ENCODE data around the gene GPRIN2.
"Not testable (repeated sequence)": the region's sequence is repeated elsewhere in the genome, so short reads cannot be mapped to it uniquely, and the experiment has no call there.

GPRIN2 gene

DNA sequence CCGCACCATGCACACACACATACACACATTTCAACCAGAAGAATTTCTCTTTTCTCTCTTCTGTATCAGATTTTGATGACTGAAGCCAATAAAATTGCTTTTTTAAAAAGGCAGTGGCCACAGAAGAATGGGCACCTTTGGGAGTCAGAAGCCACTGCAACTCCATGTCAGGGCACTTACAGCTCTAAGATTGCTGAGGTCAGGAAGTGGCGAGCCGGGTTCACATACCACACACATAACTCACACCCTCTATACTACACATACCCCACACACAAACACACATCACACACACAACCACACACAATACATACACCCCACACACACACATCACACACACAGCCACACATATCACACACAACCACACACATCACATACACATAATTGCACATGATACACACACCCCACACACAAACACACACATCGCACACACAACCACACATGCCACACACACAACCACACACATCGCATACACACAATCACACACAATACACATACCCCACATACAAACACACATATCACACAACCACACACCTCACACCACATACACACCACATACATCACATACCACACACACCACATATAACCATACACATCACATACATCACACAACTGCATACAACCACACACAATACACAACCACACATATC lies 31.2 kb downstream of the GPRIN2 start:
- FAIRE-seq: no peak
- no peak for DNase-seq (ENCODE audit: extremely low spot score, insufficient read length, low read depth)

GRCh38 chr10:46524472-46525176 lies 31.8 kb downstream of the GPRIN2 start:
- FAIRE-seq (no peak), DNase-seq (ENCODE audit: extremely low spot score, insufficient read length, low read depth) (no peak)

DNA sequence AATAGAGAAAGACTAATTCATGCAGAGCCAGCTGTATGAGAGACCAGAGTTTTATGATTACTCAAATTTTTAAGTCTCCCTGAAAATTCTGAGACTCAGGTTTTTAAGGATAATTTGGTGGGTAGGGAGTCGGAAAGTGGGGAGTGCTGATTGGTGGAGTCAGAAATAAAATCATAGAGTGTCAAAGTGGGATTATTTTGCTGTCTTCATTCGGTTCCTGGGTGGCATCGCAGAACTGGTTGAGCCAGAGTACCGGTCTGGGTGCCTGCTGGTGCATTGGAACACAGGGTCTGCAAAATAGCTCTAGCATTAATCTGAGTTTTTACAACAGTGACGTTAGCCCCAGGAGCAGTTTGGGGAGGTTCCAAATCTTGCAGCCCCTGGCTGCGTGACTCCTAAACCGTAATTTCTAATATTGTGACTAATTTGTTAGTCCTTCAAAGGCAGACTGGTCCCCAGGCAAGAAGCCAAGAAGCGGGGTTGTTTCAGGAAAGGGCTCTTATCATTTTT lies 32.4 kb downstream of the GPRIN2 start:
- DNase-seq (ENCODE audit: extremely low spot score, insufficient read length, low read depth) (no peak), FAIRE-seq (no peak)

GRCh38 chr10:46523119-46523961 lies 33.1 kb downstream of the GPRIN2 start:
- FAIRE-seq (no peak), DNase-seq (ENCODE audit: extremely low spot score, insufficient read length, low read depth) (no peak)

GRCh38 chr10:46522295-46523118 lies 34.0 kb downstream of the GPRIN2 start:
- no peak for FAIRE-seq
- no peak for DNase-seq (ENCODE audit: extremely low spot score, insufficient read length, low read depth)

- DNase-seq (ENCODE audit: extremely low spot score, insufficient read length, low read depth) (no peak), FAIRE-seq (no peak)
Measured at GRCh38 chr10:46520941-46521340, 35.5 kb downstream of the GPRIN2 start.

DNA sequence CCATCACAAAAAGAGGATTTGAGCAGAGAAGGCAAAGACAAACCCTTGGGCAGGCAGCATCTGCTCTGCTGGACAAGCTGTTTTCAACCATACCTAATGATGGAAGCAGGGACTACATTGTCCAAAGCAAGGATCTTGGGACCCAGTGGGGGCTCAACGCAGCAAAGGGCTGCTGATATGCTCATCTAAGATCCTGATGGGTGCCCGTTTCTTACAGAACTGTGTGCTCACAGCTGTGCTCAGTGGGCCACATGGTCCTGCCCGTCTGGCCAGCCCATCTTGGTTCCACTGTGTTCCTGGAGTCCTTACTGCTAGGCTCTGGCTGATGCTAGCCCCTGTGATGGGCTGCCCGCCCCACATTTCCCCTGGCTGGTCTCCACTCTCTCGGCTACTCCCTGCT lies 36.1 kb downstream of the GPRIN2 start:
- DNase-seq (ENCODE audit: extremely low spot score, insufficient read length, low read depth) (no peak), FAIRE-seq (no peak)

GRCh38 chr10:46518028-46518725 lies 38.3 kb downstream of the GPRIN2 start:
- DNase-seq (ENCODE audit: extremely low spot score, insufficient read length, low read depth): no peak
- FAIRE-seq: no peak

DNA sequence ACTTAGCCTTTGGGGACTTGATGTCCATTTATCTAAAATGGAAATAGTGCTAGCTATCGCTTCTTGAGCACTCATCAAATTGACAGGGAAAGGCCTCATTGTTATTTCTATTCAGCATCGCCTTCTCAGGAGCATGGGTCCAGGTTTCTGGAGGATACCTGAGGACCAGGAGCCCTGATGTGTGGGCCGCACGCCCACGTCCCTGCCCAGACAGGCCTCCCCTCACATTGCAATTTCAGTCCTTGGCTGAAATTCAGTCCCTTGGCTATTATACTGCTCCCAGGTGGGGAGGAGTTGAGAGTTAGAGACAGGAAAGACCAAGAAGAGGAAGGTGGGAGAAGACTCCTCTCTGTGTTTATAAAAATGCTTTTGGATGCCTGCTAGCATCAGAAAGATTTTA lies 38.9 kb downstream of the GPRIN2 start:
- FAIRE-seq: no peak
- DNase-seq (ENCODE audit: extremely low spot score, insufficient read length, low read depth): no peak

DNA sequence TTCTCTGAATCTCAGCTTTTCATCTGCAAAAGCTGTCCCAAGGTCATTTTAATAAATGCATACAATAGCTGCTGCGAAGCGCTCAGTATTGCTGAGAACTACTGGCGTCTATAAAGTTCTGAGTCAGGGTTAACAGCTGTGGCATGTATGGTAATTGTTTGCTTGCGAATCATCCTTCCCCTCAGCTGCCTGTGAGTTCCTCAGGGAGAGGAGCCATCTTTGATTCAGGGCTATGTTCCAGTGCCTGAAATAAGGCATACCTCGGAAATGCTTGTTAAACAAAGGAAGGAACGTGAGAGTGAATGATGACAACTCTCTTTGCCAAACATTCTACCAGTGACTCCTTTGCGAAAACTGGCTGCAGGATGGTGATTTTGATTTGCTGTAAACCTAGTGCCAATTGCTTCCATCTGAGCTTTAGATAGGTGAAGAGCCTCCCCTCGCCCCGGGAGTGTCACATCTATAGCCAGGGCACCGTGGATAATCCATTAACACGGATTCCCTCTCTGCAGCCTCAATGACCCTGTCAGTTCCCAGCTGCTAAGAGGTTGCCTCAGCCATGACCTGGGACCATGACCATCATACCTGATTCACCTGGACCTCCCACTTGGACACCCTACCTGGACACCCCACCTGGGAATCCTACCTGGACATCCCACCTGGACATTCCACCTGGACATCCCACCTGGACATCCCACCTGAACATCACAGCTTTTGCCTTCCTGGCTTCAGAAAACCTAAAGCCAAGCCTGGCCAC lies 39.6 kb downstream of the GPRIN2 start:
- DNase-seq (ENCODE audit: extremely low spot score, insufficient read length, low read depth) (no peak), FAIRE-seq (no peak)

DNA sequence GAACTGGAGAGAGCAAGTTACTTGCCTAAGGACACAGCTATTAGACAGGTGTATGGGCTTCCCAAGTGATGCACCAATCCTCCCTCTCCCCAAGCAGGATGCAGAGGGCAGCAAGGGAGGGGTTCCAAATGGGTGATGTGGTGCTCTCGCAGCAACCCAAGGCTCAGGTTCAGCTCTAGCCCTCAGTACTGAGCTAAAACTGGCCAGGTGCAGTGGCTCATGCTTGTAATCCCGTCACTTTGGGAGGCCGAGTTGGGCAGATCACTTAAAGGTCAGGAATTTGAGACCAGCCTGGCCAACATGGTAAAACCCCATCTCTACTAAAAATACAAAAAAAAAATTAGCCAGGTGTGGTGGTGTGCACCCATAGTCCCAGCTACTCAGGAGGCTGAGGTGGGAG lies 40.7 kb downstream of the GPRIN2 start:
- FAIRE-seq (no peak), DNase-seq (ENCODE audit: extremely low spot score, insufficient read length, low read depth) (no peak)

GRCh38 chr10:46515366-46515765 lies 41.1 kb downstream of the GPRIN2 start:
- no peak for DNase-seq (ENCODE audit: extremely low spot score, insufficient read length, low read depth)
- no peak for FAIRE-seq

- no peak for FAIRE-seq
- DNase-seq (ENCODE audit: extremely low spot score, insufficient read length, low read depth): no peak
Measured at GRCh38 chr10:46514899-46515298, 41.6 kb downstream of the GPRIN2 start.

DNA sequence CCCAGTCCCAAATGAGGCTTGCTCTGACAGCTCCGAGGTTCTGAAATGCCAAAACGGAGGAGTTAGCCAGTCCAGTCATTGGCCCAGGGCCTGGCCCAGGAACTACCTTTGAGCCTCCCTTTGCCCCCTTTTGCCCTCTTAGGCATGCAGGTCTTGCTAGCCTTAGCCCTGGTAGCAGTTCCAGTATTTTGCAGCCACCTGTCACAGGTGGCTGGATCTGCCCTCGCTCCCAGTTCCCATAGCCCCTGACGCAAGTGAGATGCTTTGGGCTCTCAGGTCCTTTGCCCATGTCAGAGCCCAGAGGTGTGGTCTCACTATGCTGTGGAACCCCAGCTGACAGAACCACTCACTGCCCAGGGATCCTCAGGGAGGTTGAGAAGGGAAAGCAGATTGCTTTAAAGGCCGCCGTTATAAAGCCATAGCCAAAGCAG lies 42.0 kb downstream of the GPRIN2 start:
- FAIRE-seq: no peak
- no peak for DNase-seq (ENCODE audit: extremely low spot score, insufficient read length, low read depth)

GRCh38 chr10:46513333-46513732 lies 43.1 kb downstream of the GPRIN2 start:
- DNase-seq (ENCODE audit: extremely low spot score, insufficient read length, low read depth); FAIRE-seq: not testable (repeated sequence)

DNA sequence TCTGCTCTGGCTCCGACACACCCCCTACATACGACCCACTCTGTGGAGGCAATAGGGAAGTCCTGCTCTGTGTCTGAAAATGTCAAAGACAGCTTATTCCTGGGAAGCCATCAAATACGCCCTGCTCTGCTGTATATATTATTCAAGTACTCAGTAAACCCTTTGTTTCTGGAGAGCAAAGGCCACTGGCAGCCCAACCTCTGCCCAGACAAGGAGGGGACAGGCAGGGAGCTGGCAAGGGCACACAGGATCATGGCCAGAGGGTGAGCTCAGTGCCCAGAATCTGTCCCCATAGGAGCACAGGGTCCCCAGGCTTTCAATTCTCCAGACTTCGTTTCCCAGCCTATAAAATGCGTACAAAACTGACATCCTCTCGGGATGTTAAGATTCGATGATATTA lies 43.7 kb downstream of the GPRIN2 start:
- not testable (repeated sequence) for FAIRE-seq; DNase-seq (ENCODE audit: extremely low spot score, insufficient read length, low read depth)

DNA sequence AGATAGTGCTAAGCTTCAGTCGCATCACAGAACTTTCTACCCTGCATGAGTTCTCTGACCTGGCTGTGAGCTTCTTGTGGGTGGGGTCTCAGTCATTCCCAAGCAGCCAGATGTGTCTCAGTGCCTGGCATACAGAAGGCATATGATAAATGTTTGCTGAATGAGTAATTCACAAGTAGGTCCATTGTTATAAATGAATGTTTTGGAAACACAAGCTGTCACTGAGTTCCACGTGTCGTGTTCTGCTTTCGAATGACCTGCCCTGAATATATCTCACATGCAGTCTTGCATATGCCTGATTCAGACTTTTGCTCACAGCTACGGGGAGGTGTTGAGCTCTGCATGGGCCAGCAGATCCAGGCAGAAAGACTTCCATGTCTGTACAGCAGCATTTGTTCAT lies 44.5 kb downstream of the GPRIN2 start:
- not testable (repeated sequence) for FAIRE-seq; DNase-seq (ENCODE audit: extremely low spot score, insufficient read length, low read depth)
